ENCODE results near the gene HS1BP3. TPM values are rescaled to one million over a fixed set of nuclear protein-coding genes. Genes with fewer than 3 reads are reported as not detected.

The HS1BP3 gene
- total and polyA plus RNA-seq, 2 of the 13 experiments (the other 11 are each of a cell fraction or from before 2014, with no cell fraction given) = 15.2 to 22.0 TPM

GRCh38 chr2:20611077-20611843 lies 39.6 kb downstream of the HS1BP3 start (continued):
- TF ChIP-seq FOXJ3 (CRISPR knock-in tag; IDR thresholded peaks at IDR 0.05; ENCODE audit: borderline replicate concordance) (peak; percentile 100), SIN3B (IDR thresholded peaks at IDR 0.05; ENCODE audit: low read length) (no peak), ZBTB44 (CRISPR knock-in tag; IDR thresholded peaks at IDR 0.05) (no peak), HIC2 (CRISPR knock-in tag; IDR thresholded peaks at IDR 0.05; ENCODE audit: low read depth) (peak; percentile 82), RNF219 (CRISPR knock-in tag; IDR thresholded peaks at IDR 0.05) (0 out of 2 replicates have a peak, but pooled peaks have one; percentile 69), FUBP1 (CRISPR knock-in tag; IDR thresholded peaks at IDR 0.05; ENCODE audit: borderline replicate concordance) (no peak), MXD1 (CRISPR knock-in tag; IDR thresholded peaks at IDR 0.05) (0 out of 2 replicates have a peak, but pooled peaks have one; percentile 62), TAF15 (IDR thresholded peaks at IDR 0.05; ENCODE audit: low read depth, low read length, poor library complexity, severe bottlenecking) (no peak), ZNF776 (CRISPR knock-in tag; IDR thresholded peaks at IDR 0.05) (peak; percentile 66; the same call in 1 of the 2 replicates), ZMYM2 (CRISPR knock-in tag; IDR thresholded peaks at IDR 0.05) (no peak), ZSCAN21 (CRISPR knock-in tag; IDR thresholded peaks at IDR 0.05; ENCODE audit: borderline replicate concordance) (peak; percentile 88; the same call in 1 of the 2 replicates), MATR3 (CRISPR knock-in tag; IDR thresholded peaks at IDR 0.05) (no peak), USF2 (IDR thresholded peaks at IDR 0.05; ENCODE audit: low read depth, low read length) (no peak), USF2 (CRISPR knock-in tag; IDR thresholded peaks at IDR 0.05; ENCODE audit: borderline replicate concordance) (no peak), ZBTB42 (CRISPR knock-in tag; IDR thresholded peaks at IDR 0.05) (no peak), ZNF777 (CRISPR knock-in tag; IDR thresholded peaks at IDR 0.05) (peak; percentile 68)

Data from HepG2 (cell line).